Naive thymus-derived CD8-positive, alpha-beta T cell (primary cell): ENCODE results near the gene RNF130. TPM values are rescaled to one million over a fixed set of nuclear protein-coding genes. Genes with fewer than 3 reads are reported as not detected.
A peak's percentile ranks its signal among the peaks of the same experiment; 100 is the strongest.

Experiments used
- ATAC-seq, 2 donors: fragments of 150-1000 bp; cut with Tn5 transposase in 1 of 2; sonication (Bioruptor Pico), chemical (Tn5 transposase) in 1 of 2; 1 replicate in 1 of 2; 2 replicates in 1 of 2; pipeline ENCODE4 v1.10.0; 2021; ENCODE audit warnings: mild to moderate bottlenecking in 2 of 2, moderate library complexity in 2 of 2
- POLR2A ChIA-PET: fragments of 350-600 bp; sonication (Branson Sonifier 250); formaldehyde crosslinking; loops from one replicate; lab custom pipeline; 2021; ENCODE audit warnings: antibody characterized with exemption; lab: Charles Lee
- DNase-seq, 10 donors: peaks; one replicate each; pipeline versions ENCODE4 v3.0.0 to v3.0.0-alpha.2; 2020 to 2022
- H3K27ac Mint-ChIP-seq, 10 donors: one replicate each; pipeline ENCODE4 v1.8.0; 2020 to 2022; ENCODE audit warnings: mild to moderate bottlenecking in 10 of 10, mixed read lengths in 10 of 10, moderate library complexity in 4 of 10, inconsistent platforms in 1 of 10
- H3K27me3 Mint-ChIP-seq, 5 donors: one replicate each; pipeline ENCODE4 v1.8.0; 2021 to 2022; ENCODE audit warnings: mixed read lengths in 5 of 5
- H3K36me3 Mint-ChIP-seq, 3 donors: one replicate each; pipeline ENCODE4 v1.8.0; 2020 to 2022; ENCODE audit warnings: mixed read lengths in 3 of 3, mild to moderate bottlenecking in 2 of 3, inconsistent platforms in 1 of 3
- H3K4me1 Mint-ChIP-seq, 4 donors: one replicate each; pipeline ENCODE4 v1.8.0; 2021 to 2022; ENCODE audit warnings: mixed read lengths in 4 of 4
- H3K4me3 Mint-ChIP-seq, 10 donors: one replicate each; pipeline ENCODE4 v1.8.0; 2020 to 2022; ENCODE audit warnings: mild to moderate bottlenecking in 10 of 10, mixed read lengths in 10 of 10, moderate library complexity in 6 of 10, inconsistent platforms in 1 of 10
- H3K9me3 Mint-ChIP-seq, 9 donors: one replicate each; pipeline ENCODE4 v1.8.0; 2020 to 2022; ENCODE audit warnings: mixed read lengths in 9 of 9, mild to moderate bottlenecking in 3 of 9, inconsistent platforms in 1 of 9, moderate library complexity in 1 of 9
- polyA plus RNA-seq, 3 donors: library from polyadenylated mRNA; unstranded; fragments of 300-500 nt; fragmentation: Illumina TruSeq; gene quantifications; one replicate each; pipeline ENCODE4 v1.2.3, GENCODE V29; 2021
- total RNA-seq, 8 experiments: library from RNA in 2 of 8; stranded (reverse) in 2 of 8; gene quantifications; one replicate each; pipeline ENCODE4 v1.2.3 and lab custom pipeline; 2021 to 2026

Gene RNF130
- total and polyA plus RNA-seq, 5 experiments from 2014 or later: 17.8 to 24.2 (median 22.6) TPM

- Mint-ChIP-seq H3K9me3 (no peaks in the 10 kb centered on the region), H3K4me3 (peak overlapping the region; percentile 75 to 86 (median 82)), H3K27ac (peak overlapping the region in 5 of 10 donors; percentile 11 to 86 (median 75)), H3K4me1 (peaks cover 0 to 23% (median 17%) of the 10 kb centered on the region in 4 donors), H3K27me3 (peaks cover 0 to 34% (median 12%) of the 10 kb centered on the region in 5 donors), H3K36me3 (no peaks in the 10 kb centered on the region)
- ATAC-seq (peak in 1 of 2 donors; percentile 40), DNase-seq (no peak)
- POLR2A ChIA-PET: no interaction called here
Measured at GRCh38 chr5:180079702-180080466, 8.3 kb upstream of the RNF130 start.

- peaks cover 0 to 26% (median 12%) of the 10 kb centered on the region in 5 donors for H3K27me3 Mint-ChIP-seq
- peak overlapping the region in 1 of 10 donors; percentile 15 for H3K27ac Mint-ChIP-seq
- peaks cover 0 to 25% (median 19%) of the 10 kb centered on the region in 4 donors for H3K4me1 Mint-ChIP-seq
- no peak for ATAC-seq
- no peak for DNase-seq
- no peak overlapping the region for H3K4me3 Mint-ChIP-seq
- POLR2A ChIA-PET: no interaction called here
- no peaks in the 10 kb centered on the region for H3K9me3 Mint-ChIP-seq
- H3K36me3 Mint-ChIP-seq: no peaks in the 10 kb centered on the region
Measured at GRCh38 chr5:180078348-180078747, 6.8 kb upstream of the RNF130 start.

GRCh38 chr5:180077594-180078284, 6.2 kb upstream of the RNF130 start:
- POLR2A ChIA-PET: no interaction called here
- no peaks in the 10 kb centered on the region for H3K36me3 Mint-ChIP-seq
- H3K9me3 Mint-ChIP-seq: no peaks in the 10 kb centered on the region
- H3K4me3 Mint-ChIP-seq: no peak overlapping the region
- peaks cover 0 to 27% (median 22%) of the 10 kb centered on the region in 4 donors for H3K4me1 Mint-ChIP-seq
- no peak for ATAC-seq
- no peak overlapping the region for H3K27ac Mint-ChIP-seq
- no peak for DNase-seq
- H3K27me3 Mint-ChIP-seq: peaks cover 0 to 24% (median 11%) of the 10 kb centered on the region in 5 donors

GRCh38 chr5:180075703-180076102, 4.1 kb upstream of the RNF130 start:
- Mint-ChIP-seq H3K4me3 (peak overlapping the region in 1 of 10 donors; percentile 51), H3K4me1 (peaks cover 6 to 34% (median 30%) of the 10 kb centered on the region in 4 donors), H3K36me3 (no peaks in the 10 kb centered on the region), H3K27ac (no peak overlapping the region), H3K9me3 (no peaks in the 10 kb centered on the region), H3K27me3 (peaks cover 0 to 16% (median 6%) of the 10 kb centered on the region in 5 donors)
- POLR2A ChIA-PET: no interaction called here
- no peak for DNase-seq
- ATAC-seq: no peak

- H3K4me3 Mint-ChIP-seq: peak overlapping the region in 3 of 10 donors; percentile 1 to 2 (median 2)
- H3K27me3 Mint-ChIP-seq: peaks cover 0 to 9% (median 3%) of the 10 kb centered on the region in 5 donors
- ATAC-seq: no peak
- H3K9me3 Mint-ChIP-seq: no peaks in the 10 kb centered on the region
- POLR2A ChIA-PET: interaction anchor here (0.9 kb wide), 1 partner anchor 17 kb away, joined by 3 read pairs; no protein-coding TSS in a partner anchor
- DNase-seq: no peak
- H3K36me3 Mint-ChIP-seq: no peaks in the 10 kb centered on the region
- H3K4me1 Mint-ChIP-seq: peaks cover 14 to 41% (median 32%) of the 10 kb centered on the region in 4 donors
- H3K27ac Mint-ChIP-seq: peak overlapping the region in 3 of 10 donors; percentile 8 to 66 (median 9)
Measured at GRCh38 chr5:180074462-180074861, 2.9 kb upstream of the RNF130 start.

GRCh38 chr5:180072556-180072955, 997 bp upstream of the RNF130 start:
- POLR2A ChIA-PET: interaction anchor here (1.2 to 1.5 kb wide), 3 partner anchors 13 to 522 kb away, joined by 3 to 6 read pairs (median 5); partner anchors contain the start of gene RUFY1
- peak in 1 of 2 donors; percentile 31 for ATAC-seq

GRCh38 chr5:180072256-180072548, 643 bp upstream of the RNF130 start:
- peaks cover 0 to 2% (median 0%) of the 10 kb centered on the region in 5 donors for H3K27me3 Mint-ChIP-seq
- H3K9me3 Mint-ChIP-seq: no peaks in the 10 kb centered on the region
- no peaks in the 10 kb centered on the region for H3K36me3 Mint-ChIP-seq
- ATAC-seq (peak; percentile 3 to 8), DNase-seq (no peak)
- peak overlapping the region; percentile 78 to 94 (median 92) for H3K27ac Mint-ChIP-seq
- peak overlapping the region; percentile 77 to 89 (median 87) for H3K4me3 Mint-ChIP-seq
- POLR2A ChIA-PET: interaction anchor here (1.2 to 1.5 kb wide), 2 partner anchors 14 to 522 kb away, joined by 3 to 6 read pairs; partner anchors contain the start of gene RUFY1
- peaks cover 17 to 43% (median 37%) of the 10 kb centered on the region in 4 donors for H3K4me1 Mint-ChIP-seq

More at GRCh38 chr5:180072556-180072955, 997 bp upstream of the RNF130 start:
- peak in 5 of 10 donors; percentile 20 to 37 (median 29) for DNase-seq
- H3K27me3 Mint-ChIP-seq: peaks cover 0 to 2% (median 0%) of the 10 kb centered on the region in 5 donors
- peaks cover 15 to 43% (median 37%) of the 10 kb centered on the region in 4 donors for H3K4me1 Mint-ChIP-seq
- no peaks in the 10 kb centered on the region for H3K36me3 Mint-ChIP-seq
- H3K4me3 Mint-ChIP-seq: peak overlapping the region; percentile 77 to 89 (median 87)
- no peaks in the 10 kb centered on the region for H3K9me3 Mint-ChIP-seq
- H3K27ac Mint-ChIP-seq: peak overlapping the region; percentile 78 to 94 (median 92)

GRCh38 chr5:180070756-180071530, 616 bp downstream of the RNF130 start:
- peak; percentile 32 to 34 for ATAC-seq
- DNase-seq: peak in 2 of 10 donors; percentile 29 to 41
- no peaks in the 10 kb centered on the region for H3K9me3 Mint-ChIP-seq
- POLR2A ChIA-PET: interaction anchor here (0.5 to 1.2 kb wide), 4 partner anchors 274 to 521 kb away, joined by 3 to 5 read pairs (median 4); partner anchors contain the start of genes CANX and RUFY1
- H3K4me1 Mint-ChIP-seq: peaks cover 18 to 43% (median 40%) of the 10 kb centered on the region in 4 donors
- H3K27ac Mint-ChIP-seq: peak overlapping the region; percentile 73 to 89 (median 86)
- no peaks in the 10 kb centered on the region for H3K36me3 Mint-ChIP-seq
- peak overlapping the region; percentile 84 to 92 (median 90) for H3K4me3 Mint-ChIP-seq
- H3K27me3 Mint-ChIP-seq: no peaks in the 10 kb centered on the region

- H3K9me3 Mint-ChIP-seq: no peaks in the 10 kb centered on the region
- H3K4me1 Mint-ChIP-seq: peaks cover 18 to 43% (median 40%) of the 10 kb centered on the region in 4 donors
- DNase-seq (peak in 1 of 10 donors; percentile 15), ATAC-seq (peak in 1 of 2 donors; percentile 5)
- peak overlapping the region in 9 of 10 donors; percentile 1 to 90 (median 74) for H3K27ac Mint-ChIP-seq
- POLR2A ChIA-PET: interaction anchor here (0.6 kb wide), 1 partner anchor 336 kb away, joined by 3 read pairs; no protein-coding TSS in a partner anchor
- peak overlapping the region; percentile 51 to 92 (median 90) for H3K4me3 Mint-ChIP-seq
- no peaks in the 10 kb centered on the region for H3K36me3 Mint-ChIP-seq
- no peaks in the 10 kb centered on the region for H3K27me3 Mint-ChIP-seq
Measured at GRCh38 chr5:180069589-180070247, 1.8 kb downstream of the RNF130 start.

- ATAC-seq: no peak
- no peaks in the 10 kb centered on the region for H3K9me3 Mint-ChIP-seq
- H3K4me3 Mint-ChIP-seq: no peak overlapping the region
- H3K27ac Mint-ChIP-seq: no peak overlapping the region
- no peaks in the 10 kb centered on the region for H3K36me3 Mint-ChIP-seq
- no peaks in the 10 kb centered on the region for H3K27me3 Mint-ChIP-seq
- POLR2A ChIA-PET: no interaction called here
- peaks cover 20 to 39% (median 38%) of the 10 kb centered on the region in 4 donors for H3K4me1 Mint-ChIP-seq
- no peak for DNase-seq
Measured at GRCh38 chr5:180068519-180069090, 3.0 kb downstream of the RNF130 start.

GRCh38 chr5:180067986-180068385, 3.6 kb downstream of the RNF130 start:
- POLR2A ChIA-PET: no interaction called here
- Mint-ChIP-seq H3K27me3 (no peaks in the 10 kb centered on the region), H3K27ac (no peak overlapping the region), H3K9me3 (no peaks in the 10 kb centered on the region), H3K4me3 (no peak overlapping the region), H3K36me3 (no peaks in the 10 kb centered on the region), H3K4me1 (peaks cover 23 to 43% (median 36%) of the 10 kb centered on the region in 4 donors)
- no peak for DNase-seq
- ATAC-seq: no peak
